Measurements from ENCODE around the gene SUSD2.
A peak's percentile ranks its signal among the peaks of the same experiment; 100 is the strongest.

The SUSD2 gene

GRCh38 chr22:24146194-24146616 lies 35.1 kb upstream of the SUSD2 start:
- H3K4me3 ChIP-seq (ENCODE audit: low read depth, low read length) = no peak overlapping the region
- TF ChIP-seq CTCF (IDR thresholded peaks at IDR 0.05; ENCODE audit: low read depth, low read length, missing control alignments) = no peak
- peak; percentile 41 for DNase-seq (ENCODE audit: low read depth)

- no peak for DNase-seq (ENCODE audit: low read depth)
- no peak overlapping the region for H3K4me3 ChIP-seq (ENCODE audit: low read depth, low read length)
- TF ChIP-seq CTCF (IDR thresholded peaks at IDR 0.05; ENCODE audit: low read depth, low read length, missing control alignments) = no peak
These were observed 34.4 kb upstream of the SUSD2 start for GRCh38 chr22:24146791-24147353.

- H3K4me3 ChIP-seq (ENCODE audit: low read depth, low read length) = no peak overlapping the region
- TF ChIP-seq CTCF (IDR thresholded peaks at IDR 0.05; ENCODE audit: low read depth, low read length, missing control alignments) = no peak
- no peak for DNase-seq (ENCODE audit: low read depth)
These were observed 33.6 kb upstream of the SUSD2 start for GRCh38 chr22:24147666-24148065.

- DNase-seq (ENCODE audit: low read depth) = no peak
- no peak overlapping the region for H3K4me3 ChIP-seq (ENCODE audit: low read depth, low read length)
- no peak for TF ChIP-seq CTCF (IDR thresholded peaks at IDR 0.05; ENCODE audit: low read depth, low read length, missing control alignments)
These were observed 32.8 kb upstream of the SUSD2 start for GRCh38 chr22:24148266-24149197.

GRCh38 chr22:24149198-24149590 lies 32.1 kb upstream of the SUSD2 start:
- no peak for DNase-seq (ENCODE audit: low read depth)
- no peak for TF ChIP-seq CTCF (IDR thresholded peaks at IDR 0.05; ENCODE audit: low read depth, low read length, missing control alignments)
- no peak overlapping the region for H3K4me3 ChIP-seq (ENCODE audit: low read depth, low read length)

- no peak for DNase-seq (ENCODE audit: low read depth)
These were observed 27.9 kb upstream of the SUSD2 start for GRCh38 chr22:24153353-24153752.

More at GRCh38 chr22:24153353-24153752, 27.9 kb upstream of the SUSD2 start:
- H3K4me3 ChIP-seq (ENCODE audit: low read depth, low read length) = no peak overlapping the region
- no peak for TF ChIP-seq CTCF (IDR thresholded peaks at IDR 0.05; ENCODE audit: low read depth, low read length, missing control alignments)
